Endothelial cell of umbilical vein (primary cell): ENCODE results near the gene LSMEM2. TPM values are rescaled to one million over a fixed set of nuclear protein-coding genes. Genes with fewer than 3 reads are reported as not detected.

Source experiments
- BruUV-seq: library from RNA; stranded (reverse); fragments of 400-500 nt; replicated peaks from 2 replicates; lab custom pipeline; 2021; lab: Mats Ljungman, UMichigan
- CTCF ChIA-PET: fragments of 300-600, 350-600 bp; sonication (Branson Sonifier 250); formaldehyde crosslinking; loops from one replicate; lab custom pipeline; 2021; ENCODE audit warnings: antibody characterized with exemption, inconsistent platforms; lab: Charles Lee
- POLR2A ChIA-PET: fragments of 300-600, 350-600 bp; sonication (Branson Sonifier 250); formaldehyde crosslinking; loops from one replicate; lab custom pipeline; 2021; ENCODE audit warnings: antibody characterized with exemption, inconsistent platforms; lab: Charles Lee
- DNase-seq: peaks from one replicate; pipeline ENCODE4 v3.0.0-alpha.2; 2011; ENCODE audit warnings: low read depth, low spot score
- FAIRE-seq: peaks from 2 replicates; lab custom pipeline; 2011; peaks lifted over from hg19 to GRCh38; lab: Jason Lieb, UNC
- H2AFZ ChIP-seq: 2 replicates; pipeline ENCODE4 v1.6.0; 2012; ENCODE audit warnings: low read depth, low read length, control low read depth, inconsistent platforms
- H3K27ac ChIP-seq: 2 replicates; pipeline ENCODE4 v1.5.1; 2011; ENCODE audit warnings: low read depth, mild to moderate bottlenecking, control low read depth, low read length, moderate library complexity; ENCODE audit not compliant: insufficient read depth
- H3K27me3 ChIP-seq, 2 experiments: 2 replicates each; pipeline versions ENCODE4 v1.6.0 to v1.6.1; 2011; ENCODE audit warnings: low read length in 2 of 2, mixed read lengths in 1 of 2; ENCODE audit not compliant: control insufficient read depth in 2 of 2, insufficient read depth in 2 of 2
- H3K36me3 ChIP-seq, 2 experiments: 2 replicates in 1 of 2; 3 replicates in 1 of 2; pipeline ENCODE4 v1.5.1; 2011; ENCODE audit warnings: low read length in 2 of 2, mild to moderate bottlenecking in 1 of 2, moderate library complexity in 1 of 2; ENCODE audit not compliant: control insufficient read depth in 2 of 2, insufficient read depth in 2 of 2; ENCODE audit errors: extremely low read depth in 1 of 2
- H3K4me1 ChIP-seq: 3 replicates; pipeline ENCODE4 v1.5.1; 2011; ENCODE audit warnings: mild to moderate bottlenecking, low read length; ENCODE audit not compliant: control insufficient read depth, insufficient read depth; ENCODE audit errors: extremely low read depth
- H3K4me2 ChIP-seq: 2 replicates; pipeline ENCODE4 v1.6.1; 2011; ENCODE audit warnings: low read length, control low read depth, mixed read lengths; ENCODE audit not compliant: insufficient read depth
- H3K4me3 ChIP-seq, 3 experiments: fragments of 200-600 bp in 1 of 3; sonication (generic), shearing (Covaris generic) in 1 of 3; replicated peaks in 1 of 3; 2 replicates each; pipeline ENCODE4 v1.5.1; 2011 to 2016; ENCODE audit warnings: control low read depth in 3 of 3, low read length in 3 of 3, mild to moderate bottlenecking in 2 of 3, inconsistent platforms in 1 of 3, low read depth in 1 of 3, moderate library complexity in 1 of 3; ENCODE audit not compliant: insufficient read depth in 1 of 3
- H3K79me2 ChIP-seq: 2 replicates; pipeline ENCODE4 v1.6.0; 2012; ENCODE audit warnings: low read length, inconsistent platforms; ENCODE audit not compliant: control insufficient read depth, insufficient read depth
- H3K9ac ChIP-seq: replicated peaks from 2 replicates; pipeline ENCODE3; 2011; ENCODE audit warnings: low read length, control low read depth; ENCODE audit not compliant: insufficient read depth; ENCODE audit errors: extremely low read depth
- H3K9me1 ChIP-seq: replicated peaks from 3 replicates; pipeline ENCODE4 v1.6.0; 2011; ENCODE audit warnings: mild to moderate bottlenecking, low read length; ENCODE audit not compliant: control insufficient read depth, insufficient read depth; ENCODE audit errors: extremely low read depth
- H3K9me3 ChIP-seq: replicated peaks from 2 replicates; pipeline ENCODE4 v1.5.1; 2012; ENCODE audit warnings: low read length, inconsistent platforms; ENCODE audit not compliant: control insufficient read depth, insufficient read depth
- H4K20me1 ChIP-seq: replicated peaks from 2 replicates; pipeline ENCODE3; 2011; ENCODE audit warnings: mild to moderate bottlenecking, low read length; ENCODE audit not compliant: control insufficient read depth, insufficient read depth; ENCODE audit errors: extremely low read depth
- EZH2 ChIP-seq: IDR thresholded peaks from 2 replicates; pipeline ENCODE4 v1.6.1; 2012; ENCODE audit warnings: borderline replicate concordance, low read depth, mild to moderate bottlenecking, moderate library complexity, low read length, inconsistent platforms; ENCODE audit not compliant: severe bottlenecking
- FOS ChIP-seq: IDR thresholded peaks from 2 replicates; pipeline ENCODE4 v1.6.1; 2011; ENCODE audit warnings: mild to moderate bottlenecking, low read length, moderate library complexity, borderline replicate concordance; ENCODE audit not compliant: insufficient read depth
- GATA2 ChIP-seq: IDR thresholded peaks from 2 replicates; pipeline ENCODE4 v1.7.0; 2011; ENCODE audit warnings: low read depth, mild to moderate bottlenecking, moderate library complexity, mixed read lengths, low read length; ENCODE audit not compliant: insufficient read length, insufficient read depth
- JUN ChIP-seq: IDR thresholded peaks from 2 replicates; pipeline ENCODE4 v1.6.1; 2011; ENCODE audit warnings: borderline replicate concordance, low read depth; ENCODE audit not compliant: insufficient read length, insufficient read depth
- MYC ChIP-seq: IDR thresholded peaks from one replicate; pipeline ENCODE4 v1.6.1; 2011; ENCODE audit warnings: mild to moderate bottlenecking, low read depth, low read length
- POLR2A ChIP-seq: IDR thresholded peaks from 2 replicates; pipeline ENCODE4 v1.6.1; 2012; ENCODE audit warnings: low read depth, mild to moderate bottlenecking, control low read depth, low read length
- POLR2AphosphoS5 ChIP-seq: IDR thresholded peaks from 2 replicates; pipeline ENCODE4 v1.6.1; 2012; ENCODE audit warnings: low read depth, mild to moderate bottlenecking, control low read depth, low read length, moderate library complexity; ENCODE audit not compliant: insufficient read depth
- dilution Hi-C: fragments of 300-500 bp; cut with MboI; formaldehyde crosslinking; loops from one replicate; pipeline ENCODE4 v1.15.0; 2019; ENCODE audit warnings: low sequenced_read_pairs; ENCODE audit not compliant: extremely low pct_ligation_motif_present
- intact Hi-C: fragments of 100-400 bp; cut with micrococcal nuclease; formaldehyde crosslinking; loops from one replicate; pipeline ENCODE4 v1.10.0; 2022
- polyA plus RNA-seq, 4 experiments: library from polyadenylated mRNA; depleted of rRNA in 3 of 4; stranded (reverse) in 3 of 4; unstranded in 1 of 4; fragments of >200 nt; gene quantifications; 2 replicates each; pipeline versions ENCODE4 v1.2.1 to v1.2.3, GENCODE V29; 2011 to 2012; ENCODE audit warnings: missing spikeins in 1 of 4
- total RNA-seq: library from RNA; stranded (reverse); gene quantifications from 2 replicates; pipeline ENCODE4 v1.2.3, GENCODE V29; 2021
- TF ChIP-seq, protein P1 (sequence below): IDR thresholded peaks from 2 replicates; pipeline ENCODE4 v1.6.1; 2011; ENCODE audit not compliant: insufficient read depth, insufficient read length
- TF ChIP-seq, protein P2 (sequence below), 2 donors: IDR thresholded peaks; 1 replicate in 1 of 2; 2 replicates in 1 of 2; pipeline ENCODE4 v1.5.1; 2011; ENCODE audit warnings: low read length in 2 of 2, mild to moderate bottlenecking in 2 of 2, moderate library complexity in 2 of 2, control low read depth in 1 of 2, inconsistent platforms in 1 of 2, low read depth in 1 of 2; ENCODE audit not compliant: insufficient read depth in 1 of 2; ENCODE audit errors: extremely low read depth in 1 of 2

Gene LSMEM2
- total and polyA plus RNA-seq, 2 donors (not counting 3 experiments of a cell fraction or from before 2014, with no cell fraction given) = not detected

DNA sequence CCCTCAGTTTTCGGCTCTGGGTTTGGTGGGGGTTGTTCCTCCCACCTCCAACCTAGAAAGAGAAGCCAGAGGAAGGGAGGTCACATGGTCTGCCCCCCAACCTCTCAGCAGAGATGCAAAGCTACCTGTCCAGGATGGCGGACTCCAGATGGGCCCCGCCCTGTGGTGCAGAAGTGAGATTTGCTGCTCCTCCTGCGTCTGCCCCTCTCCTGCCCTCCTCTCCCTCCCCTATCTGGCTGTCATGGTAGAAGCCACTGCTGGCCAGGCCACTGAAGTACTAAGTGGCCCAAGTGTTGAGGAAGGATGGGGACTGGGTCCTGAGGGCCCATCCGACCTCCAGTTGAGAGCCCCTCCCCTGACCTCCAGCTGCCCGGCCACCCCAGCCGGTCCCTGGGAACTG is 12.1 kb upstream of the LSMEM2 start:
- no TSS peak for BruUV-seq
- intact Hi-C loops (loop anchor here (10.0 kb wide), 1 partner anchor 142 kb away; no protein-coding TSS in a partner anchor), dilution Hi-C loops (no loop called here)
- CTCF ChIA-PET = interaction anchor here (1.2 to 1.8 kb wide), 3 partner anchors 20 to 41 kb away, joined by 3 to 12 read pairs (median 6); no protein-coding TSS in a partner anchor
- Histone ChIP-seq H2AFZ (no peak overlapping the region), H3K9me1 (no peaks in the 10 kb centered on the region), H3K9me3 (no peaks in the 10 kb centered on the region), H3K4me3 (no peak overlapping the region), H4K20me1 (no peaks in the 10 kb centered on the region), H3K27ac (no peak overlapping the region), H3K36me3 (no peaks in the 10 kb centered on the region), H3K27me3 (peaks cover 3 to 6% of the 10 kb centered on the region in 2 experiments), H3K9ac (no peak overlapping the region), H3K4me1 (no peaks in the 10 kb centered on the region), H3K79me2 (no peaks in the 10 kb centered on the region), H3K4me2 (no peak overlapping the region)
- no peak for DNase-seq
- no peak for FAIRE-seq
- TF ChIP-seq, protein P1, sequence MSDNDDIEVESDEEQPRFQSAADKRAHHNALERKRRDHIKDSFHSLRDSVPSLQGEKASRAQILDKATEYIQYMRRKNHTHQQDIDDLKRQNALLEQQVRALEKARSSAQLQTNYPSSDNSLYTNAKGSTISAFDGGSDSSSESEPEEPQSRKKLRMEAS = no peak
- TF ChIP-seq POLR2A (no peak), JUN (no peak), FOS (no peak)
- POLR2A ChIA-PET = interaction anchor here (1.0 to 1.1 kb wide), 2 partner anchors 31 to 34 kb away, joined by 5 read pairs; no protein-coding TSS in a partner anchor

DNA sequence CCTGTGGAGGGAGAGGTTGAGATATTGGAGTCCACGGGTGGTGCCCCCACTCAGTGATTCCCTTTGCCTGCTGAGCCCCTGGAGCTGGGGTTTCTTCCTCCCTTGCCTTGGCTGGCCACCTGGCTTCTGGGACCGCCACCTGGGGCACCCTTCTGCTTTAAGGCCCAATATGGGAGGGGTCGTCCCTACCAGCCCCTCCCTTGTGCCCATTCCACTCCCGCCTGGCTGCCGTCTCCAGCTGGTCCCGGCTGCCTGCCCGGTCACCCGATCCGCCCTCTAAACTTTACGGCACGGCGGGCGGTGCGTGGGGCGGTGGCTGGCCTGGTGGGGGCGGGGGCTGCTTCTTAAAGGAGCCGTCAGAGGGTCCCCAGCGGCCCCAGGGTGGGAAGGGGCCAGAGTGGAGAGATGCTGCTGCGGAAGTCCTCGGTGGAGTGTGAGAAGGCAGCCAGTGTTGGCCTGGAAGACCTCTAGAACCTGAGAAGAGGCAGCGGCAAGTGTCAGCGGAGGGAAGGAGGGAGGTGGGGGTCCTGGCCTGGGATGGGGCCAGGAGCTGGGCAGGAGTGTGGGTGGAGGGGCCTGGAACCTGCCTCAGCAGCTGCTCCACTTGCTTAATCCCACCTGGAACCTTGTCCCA is 11.5 kb upstream of the LSMEM2 start:
- H3K9ac ChIP-seq = no peak overlapping the region
- H3K27me3 ChIP-seq = peaks cover 3 to 6% of the 10 kb centered on the region in 2 experiments
- H4K20me1 ChIP-seq = no peaks in the 10 kb centered on the region
- H3K4me2 ChIP-seq = no peak overlapping the region
- TF ChIP-seq POLR2A = no peak
- no peak for TF ChIP-seq POLR2AphosphoS5
- TF ChIP-seq, protein P1 = no peak
- no peak for TF ChIP-seq EZH2
- no peak for TF ChIP-seq JUN
- TF ChIP-seq FOS = no peak
- TF ChIP-seq, protein P2, sequence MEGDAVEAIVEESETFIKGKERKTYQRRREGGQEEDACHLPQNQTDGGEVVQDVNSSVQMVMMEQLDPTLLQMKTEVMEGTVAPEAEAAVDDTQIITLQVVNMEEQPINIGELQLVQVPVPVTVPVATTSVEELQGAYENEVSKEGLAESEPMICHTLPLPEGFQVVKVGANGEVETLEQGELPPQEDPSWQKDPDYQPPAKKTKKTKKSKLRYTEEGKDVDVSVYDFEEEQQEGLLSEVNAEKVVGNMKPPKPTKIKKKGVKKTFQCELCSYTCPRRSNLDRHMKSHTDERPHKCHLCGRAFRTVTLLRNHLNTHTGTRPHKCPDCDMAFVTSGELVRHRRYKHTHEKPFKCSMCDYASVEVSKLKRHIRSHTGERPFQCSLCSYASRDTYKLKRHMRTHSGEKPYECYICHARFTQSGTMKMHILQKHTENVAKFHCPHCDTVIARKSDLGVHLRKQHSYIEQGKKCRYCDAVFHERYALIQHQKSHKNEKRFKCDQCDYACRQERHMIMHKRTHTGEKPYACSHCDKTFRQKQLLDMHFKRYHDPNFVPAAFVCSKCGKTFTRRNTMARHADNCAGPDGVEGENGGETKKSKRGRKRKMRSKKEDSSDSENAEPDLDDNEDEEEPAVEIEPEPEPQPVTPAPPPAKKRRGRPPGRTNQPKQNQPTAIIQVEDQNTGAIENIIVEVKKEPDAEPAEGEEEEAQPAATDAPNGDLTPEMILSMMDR (IDR thresholded peaks at IDR 0.05; ENCODE audit: extremely low read depth in 1 of 2, insufficient read depth in 1 of 2, low read depth in 1 of 2, low read length in 2 of 2) = no peak
- TF ChIP-seq MYC = no peak
- TF ChIP-seq GATA2 = no peak
- H3K9me1 ChIP-seq = no peaks in the 10 kb centered on the region
- no peak for DNase-seq
- ChIA-PET CTCF (interaction anchor here (0.9 to 3.0 kb wide), 5 partner anchors 21 to 73 kb away, joined by 3 to 26 read pairs (median 6); no protein-coding TSS in a partner anchor), POLR2A (interaction anchor here (1.0 to 1.1 kb wide), 2 partner anchors 32 to 34 kb away, joined by 5 read pairs; no protein-coding TSS in a partner anchor)
- FAIRE-seq = no peak
- no TSS peak for BruUV-seq
- no peak overlapping the region for H2AFZ ChIP-seq
- no peaks in the 10 kb centered on the region for H3K4me1 ChIP-seq
- H3K9me3 ChIP-seq = no peaks in the 10 kb centered on the region
- no peaks in the 10 kb centered on the region for H3K79me2 ChIP-seq
- dilution Hi-C loops (no loop called here), intact Hi-C loops (loop anchor here (10.0 kb wide), 1 partner anchor 143 kb away; no protein-coding TSS in a partner anchor)
- no peak overlapping the region for H3K4me3 ChIP-seq
- no peaks in the 10 kb centered on the region for H3K36me3 ChIP-seq
- H3K27ac ChIP-seq = no peak overlapping the region
